ENCODE results near the gene CCBE1.

- TF ChIP-seq GATA3 (IDR thresholded peaks at IDR 0.05; ENCODE audit: low read depth, low read length) (no peak), GATA2 (IDR thresholded peaks at IDR 0.05; ENCODE audit: low read depth, low read length) (no peak)
These were observed 84.8 kb downstream of the CCBE1 start for GRCh38 chr18:59612381-59612780.
